HG02678 (cell line): ENCODE measurements around the gene PHIP.

ENCODE experiments used
- ATAC-seq: cut with Tn5 transposase; IDR thresholded peaks from one replicate; pipeline ENCODE4 v1.9.1; 2021; ENCODE audit warnings: mild to moderate bottlenecking, moderate library complexity; ENCODE audit not compliant: unreplicated experiment

PHIP gene

GRCh38 chr6:79011940-79012339 lies 66.1 kb downstream of the PHIP start:
- ATAC-seq, result no peak

- no peak for ATAC-seq
Measured at GRCh38 chr6:79010422-79010821, 67.6 kb downstream of the PHIP start.

GRCh38 chr6:79009819-79010218 lies 68.2 kb downstream of the PHIP start:
- no peak for ATAC-seq

GRCh38 chr6:79005497-79005896 lies 72.6 kb downstream of the PHIP start:
- ATAC-seq, result no peak

GRCh38 chr6:79005024-79005423 lies 73.0 kb downstream of the PHIP start:
- ATAC-seq, result no peak

- ATAC-seq, result no peak
Measured at GRCh38 chr6:79004239-79004638, 73.8 kb downstream of the PHIP start.

- no peak for ATAC-seq
Measured at GRCh38 chr6:79001415-79001814, 76.6 kb downstream of the PHIP start.

- no peak for ATAC-seq
Measured at GRCh38 chr6:78999737-79000136, 78.3 kb downstream of the PHIP start.

GRCh38 chr6:78995946-78996345 lies 82.1 kb downstream of the PHIP start:
- ATAC-seq, result no peak

- no peak for ATAC-seq
Measured at GRCh38 chr6:78995346-78995745, 82.7 kb downstream of the PHIP start.

GRCh38 chr6:78993955-78994354 lies 84.1 kb downstream of the PHIP start:
- ATAC-seq, result no peak

GRCh38 chr6:78989191-78989590 lies 88.9 kb downstream of the PHIP start:
- ATAC-seq, result no peak

GRCh38 chr6:78986161-78986560 lies 91.9 kb downstream of the PHIP start:
- no peak for ATAC-seq

- no peak for ATAC-seq
Measured at GRCh38 chr6:78984225-78984950, 93.7 kb downstream of the PHIP start.

GRCh38 chr6:78967191-78967590 lies 110.9 kb downstream of the PHIP start:
- no peak for ATAC-seq

GRCh38 chr6:78966542-78966941 lies 111.5 kb downstream of the PHIP start:
- ATAC-seq, result no peak

GRCh38 chr6:78962448-78962847 lies 115.6 kb downstream of the PHIP start:
- no peak for ATAC-seq

GRCh38 chr6:78954740-78955139 lies 123.3 kb downstream of the PHIP start:
- ATAC-seq, result no peak

- ATAC-seq, result no peak
Measured at GRCh38 chr6:78953798-78954197, 124.3 kb downstream of the PHIP start.

- ATAC-seq, result no peak
Measured at GRCh38 chr6:78952362-78952761, 125.7 kb downstream of the PHIP start.

GRCh38 chr6:78948785-78949184 lies 129.3 kb downstream of the PHIP start:
- no peak for ATAC-seq

GRCh38 chr6:78947962-78948361 lies 130.1 kb downstream of the PHIP start:
- no peak for ATAC-seq

- ATAC-seq, result no peak
Measured at GRCh38 chr6:78947529-78947928, 130.5 kb downstream of the PHIP start.
